AG08396 (cell line): ENCODE results near the gene NUDCD3.
A peak's percentile ranks its signal among the peaks of the same experiment; 100 is the strongest.
"Not testable (repeated sequence)": the region's sequence is repeated elsewhere in the genome, so short reads cannot be mapped to it uniquely, and the experiment has no call there.

Experiments
- DNase-seq: peaks from one replicate; pipeline ENCODE4 v3.0.0; 2012; ENCODE audit warnings: low spot score, mixed read lengths

Gene NUDCD3

DNA sequence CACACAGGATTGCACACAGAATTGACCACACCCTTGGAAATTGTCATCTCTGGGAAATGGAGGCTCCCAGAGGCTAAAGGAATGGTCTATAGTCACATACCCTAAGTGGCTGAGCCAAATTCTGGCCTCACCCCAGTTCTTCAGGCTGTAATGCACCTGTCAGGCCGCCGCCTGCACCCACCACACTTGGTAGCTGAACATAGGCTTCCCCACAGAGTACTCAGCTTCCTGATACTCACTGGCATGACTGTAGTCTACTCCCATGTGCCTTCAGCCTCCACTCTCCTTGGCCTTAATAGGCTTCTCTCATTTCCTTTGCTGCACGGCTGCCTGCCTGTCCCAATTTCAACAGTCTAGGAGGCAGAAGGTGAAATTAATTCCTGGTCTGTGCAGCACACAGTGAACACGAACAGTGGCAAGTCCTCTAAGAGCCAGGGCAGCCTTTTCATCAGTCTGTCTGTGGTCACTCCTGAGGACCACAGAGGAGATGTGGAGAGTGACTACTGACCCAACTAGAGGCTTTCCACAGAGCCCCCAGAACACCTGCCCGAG lies 42.5 kb downstream of the NUDCD3 start:
- DNase-seq, result no peak

DNA sequence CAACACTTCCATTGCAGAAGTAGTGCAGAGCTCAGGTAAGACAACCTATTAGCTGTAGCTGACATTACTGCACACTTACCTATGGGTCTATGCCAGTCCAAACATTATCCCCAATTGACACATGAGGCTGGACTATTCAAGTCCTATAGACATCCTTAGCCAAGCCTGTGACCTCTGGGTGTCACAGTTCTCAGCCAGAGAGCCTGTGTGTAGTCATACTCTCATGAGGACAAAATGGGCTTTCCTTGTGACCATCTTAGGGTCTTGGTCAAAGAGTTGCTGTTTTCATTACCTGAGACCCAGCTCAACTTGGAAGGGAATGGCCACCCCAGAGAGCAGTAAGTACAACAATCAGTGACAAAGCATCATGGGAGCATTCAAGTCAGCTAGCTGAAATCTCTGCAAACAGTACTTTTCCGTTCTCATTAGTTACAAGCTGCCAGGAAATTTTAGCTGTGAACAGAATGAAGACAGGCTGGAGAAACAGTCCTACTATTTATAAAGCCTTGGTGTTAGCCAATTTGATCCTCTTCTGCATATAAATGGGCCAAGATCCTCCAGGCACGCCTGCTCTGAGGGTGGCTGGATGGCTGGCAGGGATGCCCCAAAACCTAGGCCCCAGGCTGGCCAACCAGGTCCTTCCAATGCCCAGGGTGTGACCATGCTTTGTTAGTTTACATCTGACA lies 44.3 kb downstream of the NUDCD3 start:
- DNase-seq, result no peak

DNA sequence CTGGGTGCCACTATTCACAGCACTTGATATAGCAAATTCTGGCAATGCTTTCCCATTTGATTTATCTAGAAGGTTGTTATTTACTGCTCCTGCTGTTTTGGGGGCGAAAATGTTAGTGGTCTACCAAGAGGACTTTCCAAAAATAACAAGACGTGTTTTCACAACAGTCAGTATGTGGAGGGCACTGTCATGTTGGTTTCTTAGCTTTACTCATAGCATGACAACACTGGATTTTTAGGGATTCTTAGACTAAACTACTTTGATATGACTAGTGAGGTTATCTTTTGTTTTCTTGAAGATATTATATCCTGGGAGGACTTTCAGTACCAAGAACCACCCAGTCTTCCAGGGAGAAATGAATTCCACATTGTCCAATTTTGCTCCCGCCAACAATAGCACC lies 49.4 kb downstream of the NUDCD3 start:
- DNase-seq, result no peak

- DNase-seq, result no peak
Measured at GRCh38 chr7:44440577-44441078, 49.8 kb downstream of the NUDCD3 start.

DNA sequence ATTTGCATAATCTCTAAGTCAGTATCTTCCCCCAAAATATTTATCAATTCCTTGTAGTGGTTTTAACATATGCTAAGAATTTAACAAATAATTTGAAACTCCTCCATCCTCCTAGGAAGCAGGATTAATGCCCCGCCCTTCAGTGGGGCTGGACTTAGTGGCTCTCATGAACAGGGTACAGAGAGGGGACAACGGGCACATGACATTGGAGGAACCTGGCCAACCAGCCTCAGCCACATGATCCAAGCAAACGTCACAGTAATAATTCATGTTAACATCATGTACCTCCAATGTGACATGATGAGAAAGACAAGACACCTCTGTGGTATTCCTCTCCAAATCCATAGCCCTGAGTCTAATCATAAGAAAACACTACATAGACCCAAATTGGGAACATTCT lies 50.5 kb downstream of the NUDCD3 start:
- DNase-seq, result no peak

GRCh38 chr7:44438816-44439215 lies 51.6 kb downstream of the NUDCD3 start:
- no peak for DNase-seq

DNA sequence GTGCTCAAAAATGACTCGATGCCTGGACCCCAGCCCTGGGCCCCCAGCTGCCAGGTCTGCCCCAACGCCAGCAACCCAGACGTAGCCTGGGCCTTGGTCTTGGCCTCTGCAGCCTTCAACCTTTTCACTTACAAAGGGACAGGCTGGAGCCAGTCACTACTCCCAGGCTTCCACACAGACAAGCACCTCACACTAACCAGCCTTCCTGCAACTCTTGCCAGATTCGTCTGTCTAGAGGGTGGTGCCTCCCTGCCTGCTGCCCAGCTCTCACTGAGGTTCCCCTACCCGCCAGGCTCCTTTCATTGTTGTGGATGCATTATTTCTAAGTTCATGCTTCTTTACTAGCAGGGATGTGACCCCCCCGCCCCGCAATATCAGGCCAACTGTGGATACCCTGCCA lies 56.3 kb downstream of the NUDCD3 start:
- DNase-seq, result no peak

DNA sequence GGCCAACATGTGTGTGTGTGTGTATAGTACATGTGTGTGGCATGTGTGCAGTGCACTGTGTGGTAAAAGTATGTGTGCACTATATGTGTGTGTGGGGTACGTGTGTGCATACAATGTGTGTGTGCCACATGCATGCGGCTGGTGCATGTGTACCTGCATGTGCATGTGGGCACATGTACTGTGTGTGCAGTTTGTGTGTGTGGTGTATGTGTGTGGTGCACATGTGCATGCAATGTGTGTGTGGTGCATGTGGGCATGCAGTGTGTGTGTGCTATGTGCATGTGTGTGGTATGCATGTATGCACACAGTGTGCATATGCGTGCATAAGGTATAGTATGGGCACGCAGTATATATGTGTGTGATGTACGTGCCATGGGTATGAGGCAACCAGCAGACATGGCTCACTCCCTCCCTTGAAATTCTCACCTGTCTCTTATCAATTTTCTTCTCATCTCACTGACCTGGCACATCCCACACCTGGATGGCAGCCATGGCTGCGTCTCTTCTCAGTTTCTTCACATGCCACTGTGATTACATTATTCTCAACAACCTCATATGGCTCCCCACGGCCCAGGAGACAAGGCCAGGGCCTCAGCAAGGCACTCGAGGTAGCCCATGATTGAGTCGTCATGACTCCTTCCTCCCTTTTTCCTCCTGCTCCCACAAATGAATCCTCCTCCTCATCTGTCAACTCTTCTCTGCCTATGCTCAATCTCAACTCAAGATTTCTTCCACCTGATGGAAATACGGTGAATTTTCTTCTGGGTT lies 57.0 kb downstream of the NUDCD3 start:
- no peak for DNase-seq

DNA sequence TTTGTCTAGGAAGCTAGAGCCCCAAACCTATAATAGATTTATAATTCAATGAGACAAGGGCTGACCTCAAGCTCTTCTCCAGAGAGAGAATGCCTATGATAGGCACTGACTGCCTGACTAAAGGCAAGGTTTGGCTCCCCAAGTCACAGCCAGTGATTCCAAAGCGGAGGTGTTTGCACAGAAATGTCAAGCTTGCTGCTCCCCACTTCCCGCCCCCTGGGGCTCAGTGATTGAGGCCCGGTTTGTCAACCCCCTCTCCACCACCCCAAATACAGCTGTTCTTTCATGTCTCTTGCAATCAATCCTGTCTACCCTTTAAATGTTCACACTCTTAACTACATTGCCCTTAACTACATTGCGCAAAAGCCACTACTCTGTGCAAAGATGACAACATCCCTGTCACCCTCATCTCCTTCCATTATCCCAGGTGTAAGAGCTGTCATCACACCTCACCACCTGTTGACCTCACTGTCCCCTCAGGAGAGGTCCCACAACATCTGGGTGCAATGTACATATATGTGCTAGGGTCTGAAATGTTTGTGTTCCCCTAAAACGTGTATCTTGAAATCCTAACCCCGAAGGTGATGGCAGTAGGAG lies 58.0 kb downstream of the NUDCD3 start:
- no peak for DNase-seq

DNA sequence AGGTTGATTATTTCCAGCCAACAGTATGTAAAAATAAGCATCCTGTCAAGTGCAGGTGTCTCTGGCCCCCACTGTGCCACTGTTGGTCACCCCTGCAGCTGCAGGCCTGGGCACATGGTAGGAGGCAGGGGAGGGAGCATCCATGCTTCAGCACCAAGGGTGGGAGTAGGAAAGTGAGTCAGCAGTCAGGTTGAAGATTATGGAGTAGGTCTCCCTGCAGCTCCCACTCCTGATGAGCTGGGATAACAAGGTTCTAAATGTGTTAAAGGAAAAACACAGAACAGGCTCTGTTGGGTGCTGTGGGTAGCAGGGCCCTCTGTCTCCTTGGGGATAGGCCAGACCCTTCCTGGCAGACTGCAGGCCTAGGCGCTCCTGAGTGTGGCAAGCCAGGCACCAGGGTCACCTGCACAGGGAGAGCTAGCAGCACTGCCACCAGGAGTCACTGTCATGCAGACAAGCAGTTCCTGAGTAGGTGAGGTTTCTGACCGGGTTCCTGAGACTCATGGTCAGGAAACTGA lies 59.3 kb downstream of the NUDCD3 start:
- no peak for DNase-seq

GRCh38 chr7:44430054-44430453 lies 60.4 kb downstream of the NUDCD3 start:
- no peak for DNase-seq

DNA sequence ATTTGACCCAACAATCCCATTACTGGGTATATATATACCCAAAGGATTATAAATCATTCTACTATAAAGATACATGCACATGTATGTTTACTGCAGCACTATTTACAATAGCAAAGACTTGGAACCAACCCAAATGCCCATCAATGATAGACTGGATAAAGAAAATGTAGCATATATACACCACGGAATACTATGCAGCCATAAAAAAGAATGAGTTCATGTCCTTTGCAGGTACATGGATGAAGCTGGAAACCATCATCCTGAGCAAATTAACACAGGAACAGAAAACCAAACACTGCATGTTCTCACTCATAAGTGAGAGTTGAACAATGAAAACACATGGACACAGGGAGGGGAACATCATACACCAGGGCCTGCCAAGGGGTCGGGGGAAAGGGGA lies 65.7 kb downstream of the NUDCD3 start:
- not testable (repeated sequence) for DNase-seq

DNA sequence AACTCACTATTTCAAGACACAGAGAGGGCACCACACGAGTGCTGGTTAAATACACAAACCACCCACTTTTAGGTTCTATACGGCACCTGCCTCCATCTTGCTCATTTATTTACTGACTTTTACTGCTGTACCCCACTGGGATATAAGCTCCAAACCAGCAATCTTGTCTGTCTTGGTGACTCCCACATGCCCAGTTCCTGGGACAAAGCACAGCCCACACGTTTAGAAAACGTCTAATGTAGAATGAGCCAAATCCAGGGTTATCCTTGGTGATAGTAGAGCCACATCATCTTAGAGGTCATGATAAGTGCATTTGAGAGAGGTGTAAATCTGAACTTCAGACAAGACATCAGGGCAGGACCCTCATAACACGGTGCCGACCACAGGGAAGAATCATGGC lies 73.5 kb downstream of the NUDCD3 start:
- DNase-seq, result no peak

DNA sequence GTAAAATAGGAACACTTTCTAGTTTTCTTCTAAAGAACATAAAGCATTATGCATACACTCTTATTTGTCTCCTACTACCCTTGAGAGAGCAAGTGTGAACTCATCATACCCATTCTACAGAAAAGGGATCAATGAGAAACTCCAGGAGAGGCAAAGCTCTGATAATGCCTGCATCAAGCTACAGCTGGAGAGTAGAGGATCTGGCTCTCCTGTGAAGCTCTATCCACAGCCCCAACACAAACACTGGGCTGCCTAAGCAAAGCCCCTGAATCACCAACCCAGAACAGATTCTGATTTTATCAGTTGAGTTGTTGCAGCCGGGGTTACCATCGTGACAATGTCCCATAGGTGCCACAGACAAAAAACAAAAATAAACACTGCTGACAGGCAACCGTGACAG lies 74.9 kb downstream of the NUDCD3 start:
- no peak for DNase-seq

GRCh38 chr7:44415047-44415446 lies 75.4 kb downstream of the NUDCD3 start:
- DNase-seq, result peak; percentile 44

DNA sequence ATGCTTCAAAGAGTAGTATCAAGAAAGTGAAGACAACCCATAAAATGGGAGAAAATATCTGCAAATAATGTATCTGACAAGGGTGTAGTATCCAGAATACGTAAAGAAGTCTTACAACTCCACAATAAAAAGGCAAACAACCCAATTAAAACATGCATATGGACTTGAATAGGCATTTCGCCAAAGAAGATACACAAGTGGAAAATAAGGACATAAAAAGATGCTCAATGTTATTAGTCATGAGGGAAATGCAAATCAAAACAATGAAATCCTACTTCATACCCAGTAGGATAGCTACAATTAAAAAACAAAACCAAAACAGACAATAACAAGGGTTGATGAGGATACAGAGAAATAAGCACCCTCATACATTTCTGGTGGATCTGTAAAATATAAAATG lies 79.2 kb downstream of the NUDCD3 start:
- no peak for DNase-seq

GRCh38 chr7:44408596-44408995 lies 81.9 kb downstream of the NUDCD3 start:
- DNase-seq, result no peak

DNA sequence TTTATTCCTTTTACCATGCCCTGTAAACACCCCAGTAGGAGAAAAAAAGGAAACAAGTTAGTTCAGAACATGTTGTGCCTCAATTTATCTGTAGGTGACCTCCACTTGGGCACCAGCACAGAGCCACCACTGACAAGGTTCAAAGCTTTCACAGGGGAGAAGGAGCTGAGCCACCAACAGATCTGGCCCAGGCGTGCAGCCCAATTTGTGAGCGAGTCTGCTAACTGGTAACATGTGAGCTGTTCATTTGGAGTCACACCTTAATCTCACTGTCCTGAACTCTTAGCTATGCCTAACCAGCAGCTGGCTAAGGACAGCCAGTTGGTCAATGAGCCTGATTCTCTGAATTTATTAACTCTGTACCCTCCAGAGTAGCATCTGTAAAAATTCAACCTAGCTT lies 86.7 kb downstream of the NUDCD3 start:
- no peak for DNase-seq

- DNase-seq, result no peak
Measured at GRCh38 chr7:44403176-44403759, 87.2 kb downstream of the NUDCD3 start.

DNA sequence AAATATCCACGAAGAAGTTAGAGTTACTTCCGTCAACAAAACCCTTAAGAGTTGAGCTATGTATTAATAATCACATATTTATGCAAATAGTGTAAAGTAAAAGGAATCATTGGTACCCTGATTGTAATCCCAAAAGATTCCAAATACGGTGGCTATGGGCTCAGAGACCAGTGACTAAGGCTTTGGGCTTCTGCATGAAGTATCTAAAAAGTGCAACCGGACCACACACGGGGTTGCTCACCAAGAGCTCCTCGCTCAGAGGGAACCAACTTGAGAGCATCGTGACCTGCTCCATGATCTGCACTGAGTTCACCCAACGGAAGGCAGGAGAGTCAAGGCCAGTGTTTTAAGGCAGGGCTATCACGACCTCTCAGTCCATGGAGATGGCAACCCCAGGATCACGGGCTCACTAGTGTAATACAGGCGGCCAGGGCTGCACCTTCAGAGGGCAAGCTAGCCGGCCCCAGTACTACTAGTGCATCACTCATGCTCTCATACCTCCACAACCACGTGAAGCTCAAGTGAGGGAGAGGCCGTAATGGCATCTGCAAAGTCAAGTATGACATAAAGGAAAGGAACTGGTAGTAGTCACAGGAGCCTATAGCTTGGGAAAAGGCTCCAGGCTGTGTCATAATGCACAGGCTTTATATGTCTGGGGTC lies 87.9 kb downstream of the NUDCD3 start:
- no peak for DNase-seq

DNA sequence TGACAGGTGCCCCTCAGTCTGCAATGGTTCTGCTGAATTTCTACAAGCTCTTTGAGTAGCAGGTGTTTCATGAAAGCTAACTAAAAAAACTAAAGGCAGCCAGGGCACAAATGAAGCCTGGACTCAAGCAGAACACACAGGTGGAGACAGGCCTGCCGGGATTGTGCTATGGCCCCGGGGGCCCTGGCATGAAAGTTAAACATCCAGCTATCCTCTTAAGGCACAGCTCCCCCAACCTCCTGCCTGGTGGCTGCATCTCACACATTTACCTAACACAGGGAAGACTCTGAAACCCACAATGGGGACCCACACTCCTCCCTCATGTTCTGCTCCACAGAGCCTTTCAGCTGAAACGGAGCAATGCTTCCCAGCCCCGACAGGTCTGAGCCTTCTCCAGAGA lies 88.8 kb downstream of the NUDCD3 start:
- DNase-seq, result no peak

DNA sequence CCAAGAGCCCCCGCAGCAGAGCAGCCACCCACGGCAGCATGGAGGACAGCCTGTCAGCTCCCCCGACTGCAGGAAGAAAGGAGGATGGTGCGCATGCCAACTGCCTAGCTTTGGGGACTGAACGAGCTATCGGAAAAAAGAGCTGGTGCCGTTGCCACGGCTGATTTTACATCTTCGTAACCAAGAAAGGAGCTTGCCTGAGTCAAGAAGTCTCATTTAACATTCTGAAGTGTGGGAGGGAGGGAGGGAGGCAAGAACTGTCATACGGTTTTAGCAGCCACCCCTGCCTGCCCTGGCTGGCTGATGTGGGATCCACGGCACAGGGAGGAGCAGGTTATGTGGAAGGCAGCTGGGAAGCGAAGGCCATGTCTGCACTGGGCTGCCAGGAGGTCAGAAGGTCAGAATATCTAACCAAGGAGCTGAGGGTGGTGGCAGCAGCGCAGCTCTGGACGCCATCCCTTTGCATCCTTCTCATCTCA lies 90.4 kb downstream of the NUDCD3 start:
- DNase-seq, result no peak
